ENCODE results near the gene NFASC.

NFASC gene

DNA sequence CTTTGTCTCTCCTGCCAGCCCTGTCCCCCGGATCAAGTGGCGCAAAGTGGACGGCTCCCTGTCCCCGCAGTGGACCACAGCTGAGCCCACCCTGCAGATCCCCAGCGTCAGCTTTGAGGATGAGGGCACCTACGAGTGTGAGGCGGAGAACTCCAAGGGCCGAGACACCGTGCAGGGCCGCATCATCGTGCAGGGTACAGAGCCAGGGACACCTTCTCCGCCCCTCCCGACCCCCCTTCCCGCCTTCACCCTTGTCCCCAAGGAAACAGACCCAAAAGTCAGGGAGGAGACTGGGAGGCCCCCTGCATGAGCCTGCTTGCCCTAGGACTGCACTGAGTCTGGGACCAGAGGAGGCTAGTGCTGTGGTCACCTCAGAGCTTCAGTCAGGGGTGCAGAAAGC is 190.6 kb downstream of the NFASC start:
- TF ChIP-seq YY1 (IDR thresholded peaks at IDR 0.05; ENCODE audit: low read depth) (no peak), TEAD4 (IDR thresholded peaks at IDR 0.05) (no peak), TCF12 (IDR thresholded peaks at IDR 0.05; ENCODE audit: low read depth) (no peak), EP300 (IDR thresholded peaks at IDR 0.05; ENCODE audit: borderline replicate concordance) (no peak), EGR1 (IDR thresholded peaks at IDR 0.05) (no peak), FOXM1 (IDR thresholded peaks at IDR 0.05; ENCODE audit: borderline replicate concordance, low read depth) (no peak), TAF1 (IDR thresholded peaks at IDR 0.05; ENCODE audit: low read depth) (no peak), RAD21 (IDR thresholded peaks at IDR 0.05; ENCODE audit: low read depth) (no peak), USF1 (IDR thresholded peaks at IDR 0.05) (no peak), NFIC (IDR thresholded peaks at IDR 0.05) (no peak), CEBPB (IDR thresholded peaks at IDR 0.05) (no peak)
- TF ChIP-seq, protein P1, sequence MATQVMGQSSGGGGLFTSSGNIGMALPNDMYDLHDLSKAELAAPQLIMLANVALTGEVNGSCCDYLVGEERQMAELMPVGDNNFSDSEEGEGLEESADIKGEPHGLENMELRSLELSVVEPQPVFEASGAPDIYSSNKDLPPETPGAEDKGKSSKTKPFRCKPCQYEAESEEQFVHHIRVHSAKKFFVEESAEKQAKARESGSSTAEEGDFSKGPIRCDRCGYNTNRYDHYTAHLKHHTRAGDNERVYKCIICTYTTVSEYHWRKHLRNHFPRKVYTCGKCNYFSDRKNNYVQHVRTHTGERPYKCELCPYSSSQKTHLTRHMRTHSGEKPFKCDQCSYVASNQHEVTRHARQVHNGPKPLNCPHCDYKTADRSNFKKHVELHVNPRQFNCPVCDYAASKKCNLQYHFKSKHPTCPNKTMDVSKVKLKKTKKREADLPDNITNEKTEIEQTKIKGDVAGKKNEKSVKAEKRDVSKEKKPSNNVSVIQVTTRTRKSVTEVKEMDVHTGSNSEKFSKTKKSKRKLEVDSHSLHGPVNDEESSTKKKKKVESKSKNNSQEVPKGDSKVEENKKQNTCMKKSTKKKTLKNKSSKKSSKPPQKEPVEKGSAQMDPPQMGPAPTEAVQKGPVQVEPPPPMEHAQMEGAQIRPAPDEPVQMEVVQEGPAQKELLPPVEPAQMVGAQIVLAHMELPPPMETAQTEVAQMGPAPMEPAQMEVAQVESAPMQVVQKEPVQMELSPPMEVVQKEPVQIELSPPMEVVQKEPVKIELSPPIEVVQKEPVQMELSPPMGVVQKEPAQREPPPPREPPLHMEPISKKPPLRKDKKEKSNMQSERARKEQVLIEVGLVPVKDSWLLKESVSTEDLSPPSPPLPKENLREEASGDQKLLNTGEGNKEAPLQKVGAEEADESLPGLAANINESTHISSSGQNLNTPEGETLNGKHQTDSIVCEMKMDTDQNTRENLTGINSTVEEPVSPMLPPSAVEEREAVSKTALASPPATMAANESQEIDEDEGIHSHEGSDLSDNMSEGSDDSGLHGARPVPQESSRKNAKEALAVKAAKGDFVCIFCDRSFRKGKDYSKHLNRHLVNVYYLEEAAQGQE (IDR thresholded peaks at IDR 0.05; ENCODE audit: low read depth): no peak
- TF ChIP-seq, protein P2, sequence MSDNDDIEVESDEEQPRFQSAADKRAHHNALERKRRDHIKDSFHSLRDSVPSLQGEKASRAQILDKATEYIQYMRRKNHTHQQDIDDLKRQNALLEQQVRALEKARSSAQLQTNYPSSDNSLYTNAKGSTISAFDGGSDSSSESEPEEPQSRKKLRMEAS (IDR thresholded peaks at IDR 0.05): no peak

- TF ChIP-seq TEAD4 (IDR thresholded peaks at IDR 0.05): no peak
- peak; percentile 92 for TF ChIP-seq RAD21 (IDR thresholded peaks at IDR 0.05; ENCODE audit: low read depth)
- no peak for TF ChIP-seq TCF12 (IDR thresholded peaks at IDR 0.05; ENCODE audit: low read depth)
- TF ChIP-seq NFIC (IDR thresholded peaks at IDR 0.05): no peak
Measured at GRCh38 chr1:205061665-205062069, 191.0 kb downstream of the NFASC start.

GRCh38 chr1:205062319-205062718 is 191.7 kb downstream of the NFASC start:
- TF ChIP-seq, protein P2 (IDR thresholded peaks at IDR 0.05): no peak
- TF ChIP-seq TCF12 (IDR thresholded peaks at IDR 0.05; ENCODE audit: low read depth) (no peak), ZBTB7A (IDR thresholded peaks at IDR 0.05; ENCODE audit: low read depth) (no peak)

- TF ChIP-seq EP300 (IDR thresholded peaks at IDR 0.05; ENCODE audit: borderline replicate concordance) (no peak), YY1 (IDR thresholded peaks at IDR 0.05; ENCODE audit: low read depth) (no peak), FOXM1 (IDR thresholded peaks at IDR 0.05; ENCODE audit: borderline replicate concordance, low read depth) (no peak), TCF12 (IDR thresholded peaks at IDR 0.05; ENCODE audit: low read depth) (no peak), TAF1 (IDR thresholded peaks at IDR 0.05; ENCODE audit: low read depth) (no peak), RAD21 (IDR thresholded peaks at IDR 0.05; ENCODE audit: low read depth) (no peak), NFIC (IDR thresholded peaks at IDR 0.05) (no peak), CREB1 (IDR thresholded peaks at IDR 0.05; ENCODE audit: low read depth) (no peak), TEAD4 (IDR thresholded peaks at IDR 0.05) (no peak), ZBTB7A (IDR thresholded peaks at IDR 0.05; ENCODE audit: low read depth) (no peak), USF1 (IDR thresholded peaks at IDR 0.05) (no peak), CEBPB (IDR thresholded peaks at IDR 0.05) (no peak), EGR1 (IDR thresholded peaks at IDR 0.05) (no peak)
- TF ChIP-seq, protein P1 (IDR thresholded peaks at IDR 0.05; ENCODE audit: low read depth): no peak
- TF ChIP-seq, protein P2 (IDR thresholded peaks at IDR 0.05): no peak
Measured at GRCh38 chr1:205062895-205063294, 192.2 kb downstream of the NFASC start.

- TF ChIP-seq CEBPB (IDR thresholded peaks at IDR 0.05) (no peak), TCF12 (IDR thresholded peaks at IDR 0.05; ENCODE audit: low read depth) (no peak), EGR1 (IDR thresholded peaks at IDR 0.05) (no peak), ZBTB7A (IDR thresholded peaks at IDR 0.05; ENCODE audit: low read depth) (no peak), NFIC (IDR thresholded peaks at IDR 0.05) (no peak), EP300 (IDR thresholded peaks at IDR 0.05; ENCODE audit: borderline replicate concordance) (no peak), RAD21 (IDR thresholded peaks at IDR 0.05; ENCODE audit: low read depth) (no peak), TEAD4 (IDR thresholded peaks at IDR 0.05) (no peak), YY1 (IDR thresholded peaks at IDR 0.05; ENCODE audit: low read depth) (no peak), CREB1 (IDR thresholded peaks at IDR 0.05; ENCODE audit: low read depth) (no peak), FOXM1 (IDR thresholded peaks at IDR 0.05; ENCODE audit: borderline replicate concordance, low read depth) (no peak), USF1 (IDR thresholded peaks at IDR 0.05) (no peak), TAF1 (IDR thresholded peaks at IDR 0.05; ENCODE audit: low read depth) (no peak)
- TF ChIP-seq, protein P2 (IDR thresholded peaks at IDR 0.05): no peak
- TF ChIP-seq, protein P1 (IDR thresholded peaks at IDR 0.05; ENCODE audit: low read depth): no peak
Measured at GRCh38 chr1:205064301-205064700, 193.6 kb downstream of the NFASC start.

Data from Ishikawa (cell line).